K562 (cell line): ENCODE data around the gene LEO1. TPM values are rescaled to one million over a fixed set of nuclear protein-coding genes. Genes with fewer than 3 reads are reported as not detected.
A peak's percentile ranks its signal among the peaks of the same experiment; 100 is the strongest.

Experiments used
- ATF3 ChIP-seq, 2 experiments: fragments of 450-650 bp in 1 of 2; sonication (generic) in 1 of 2; formaldehyde crosslinking in 1 of 2; IDR thresholded peaks in 1 of 2; conservative IDR thresholded peaks in 1 of 2; 2 replicates each; pipeline versions ENCODE4 v1.6.1 to v1.8.1; 2016 to 2023; ENCODE audit warnings: mild to moderate bottlenecking in 2 of 2, moderate library complexity in 2 of 2, inconsistent platforms in 1 of 2, missing genetic modification reagents in 1 of 2
- BMI1 ChIP-seq: fragments of 150-350 bp; IDR thresholded peaks from 2 replicates; pipeline ENCODE4 v1.6.1; 2014; ENCODE audit warnings: low read length
- CBX1 ChIP-seq: sonication (generic); IDR thresholded peaks from 2 replicates; pipeline ENCODE4 v1.6.1; 2016; ENCODE audit warnings: antibody characterized with exemption, low read depth, mild to moderate bottlenecking
- CBX5 ChIP-seq: IDR thresholded peaks from 2 replicates; pipeline ENCODE4 v1.6.1; 2014; ENCODE audit warnings: low read depth, borderline replicate concordance
- CBX8 ChIP-seq: fragments of 200-600 bp; sonication (generic); IDR thresholded peaks from 2 replicates; pipeline ENCODE4 v1.6.1; 2012; ENCODE audit warnings: borderline replicate concordance, mixed run types, low read depth, mild to moderate bottlenecking, moderate library complexity, mixed read lengths, low read length, control low read depth, inconsistent platforms; ENCODE audit not compliant: poor library complexity, severe bottlenecking; ENCODE audit errors: extremely low read depth
- CEBPB ChIP-seq: fragments of 450-650 bp; IDR thresholded peaks from 2 replicates; pipeline ENCODE4 v1.6.1; 2016; ENCODE audit warnings: missing genetic modification characterization, missing compliant biosample characterization
- CREBBP ChIP-seq: IDR thresholded peaks from one replicate; pipeline ENCODE4 v1.6.1; 2012; ENCODE audit warnings: low read depth, mild to moderate bottlenecking, control low read depth, inconsistent platforms, low read length
- ELK3 ChIP-seq: fragments of 450-650 bp; formaldehyde crosslinking; IDR thresholded peaks from 2 replicates; pipeline ENCODE4 v1.4.0; 2020; ENCODE audit warnings: mild to moderate bottlenecking
- ETS2 ChIP-seq: IDR thresholded peaks from 2 replicates; pipeline ENCODE4 v1.6.1; 2016; ENCODE audit warnings: borderline replicate concordance, missing genetic modification characterization, mild to moderate bottlenecking, moderate library complexity, missing compliant biosample characterization; ENCODE audit not compliant: poor library complexity, severe bottlenecking
- JUNB ChIP-seq: fragments of 450-650 bp; formaldehyde crosslinking; conservative IDR thresholded peaks from 2 replicates; pipeline ENCODE4 v1.4.0; 2020; ENCODE audit warnings: mild to moderate bottlenecking
- NCOA2 ChIP-seq, 2 experiments: fragments of 450-650 bp; IDR thresholded peaks; 2 replicates each; pipeline ENCODE4 v1.6.1; 2018; ENCODE audit warnings: mild to moderate bottlenecking in 2 of 2, moderate library complexity in 1 of 2; ENCODE audit not compliant: partially characterized antibody in 2 of 2
- NFE2L1 ChIP-seq: fragments of 450-650 bp; IDR thresholded peaks from 2 replicates; pipeline ENCODE4 v1.6.1; 2016; ENCODE audit warnings: missing genetic modification characterization, low read depth, mild to moderate bottlenecking, missing compliant biosample characterization, moderate library complexity, borderline replicate concordance
- NR2F6 ChIP-seq: fragments of 450-650 bp; formaldehyde crosslinking; IDR thresholded peaks from 2 replicates; pipeline ENCODE4 v1.4.0; 2020; ENCODE audit warnings: mild to moderate bottlenecking
- POU5F1 ChIP-seq: fragments of 150-350 bp; IDR thresholded peaks from 2 replicates; pipeline ENCODE4 v1.6.1; 2014; ENCODE audit warnings: borderline replicate concordance, low read length, low read depth, mild to moderate bottlenecking; ENCODE audit not compliant: partially characterized antibody
- RFX5 ChIP-seq: IDR thresholded peaks from 2 replicates; pipeline ENCODE4 v1.6.1; 2011; ENCODE audit warnings: low read depth, mild to moderate bottlenecking, improper control_type of control experiment, low read length
- SMAD2 ChIP-seq: fragments of 150-350 bp; IDR thresholded peaks from 2 replicates; pipeline ENCODE4 v1.6.1; 2014; ENCODE audit warnings: low read depth, mild to moderate bottlenecking, low read length
- SRF ChIP-seq, 2 experiments: fragments of 250-450, 450-650 bp in 1 of 2; sonication (Bioruptor Pico) in 1 of 2; sonication (generic) in 1 of 2; formaldehyde crosslinking; IDR thresholded peaks; 2 replicates each; pipeline versions ENCODE4 v1.5.0 to v1.5.1; 2020 to 2022; ENCODE audit warnings: mild to moderate bottlenecking in 1 of 2, missing genetic modification reagents in 1 of 2
- STAT5B ChIP-seq: fragments of 250-450 bp; sonication (Bioruptor Pico); IDR thresholded peaks from 2 replicates; pipeline ENCODE4 v1.8.0; 2021; ENCODE audit warnings: mild to moderate bottlenecking, inconsistent platforms
- TRIM24 ChIP-seq, 2 experiments: fragments of 450-650 bp; IDR thresholded peaks; 2 replicates each; pipeline ENCODE4 v1.6.1; 2016
- ZBTB34 ChIP-seq: fragments of 250-450 bp; sonication (Bioruptor Pico); IDR thresholded peaks from 2 replicates; pipeline ENCODE4 v1.8.0; 2021; ENCODE audit warnings: mild to moderate bottlenecking, moderate library complexity
- ZNF239 ChIP-seq: fragments of 250-450 bp; sonication (Bioruptor Pico); IDR thresholded peaks from 2 replicates; pipeline ENCODE4 v1.4.0; 2020; ENCODE audit warnings: mild to moderate bottlenecking
- ZNF263 ChIP-seq: sonication (generic); formaldehyde crosslinking; IDR thresholded peaks from 2 replicates; pipeline ENCODE4 v1.8.0; 2022; ENCODE audit warnings: mild to moderate bottlenecking, missing genetic modification reagents, borderline replicate concordance
- ZNF79 ChIP-seq: fragments of 250-450 bp; sonication (Bioruptor Pico); IDR thresholded peaks from 2 replicates; pipeline ENCODE4 v1.4.0; 2020; ENCODE audit warnings: low read depth, mild to moderate bottlenecking, moderate library complexity
- polyA plus RNA-seq, 8 experiments: library from polyadenylated mRNA; depleted of rRNA in 4 of 8; stranded (reverse) in 5 of 8; unstranded in 3 of 8; fragments of >200 nt; fragmentation: Nextera tagmentation in 2 of 8; fragmentation: Illumina TruSeq in 1 of 8; extraction: Ambion mirVana in 2 of 8; extraction: Trizol in 1 of 8; gene quantifications; 2 replicates each; pipeline versions ENCODE4 v1.2.1 to v1.2.3, GENCODE V29; 2011 to 2014; ENCODE audit warnings: inconsistent platforms in 1 of 8, missing spikeins in 1 of 8
- total RNA-seq, 7 experiments: library from RNA; depleted of rRNA in 6 of 7; stranded (reverse); fragments of >200 nt in 6 of 7; fragmentation: Illumina TruSeq in 2 of 7; extraction: Trizol in 2 of 7; gene quantifications; 2 replicates each; pipeline versions ENCODE4 v1.2.1 to v1.2.3, GENCODE V29; 2011 to 2021; ENCODE audit warnings: low replicate concordance in 1 of 7

LEO1 gene
- total and polyA plus RNA-seq, 9 of the 15 experiments (the other 6 are each of a cell fraction or from before 2014, with no cell fraction given): 8.4 to 48.3 (median 37.9) TPM

- TF ChIP-seq RFX5 (no peak), CEBPB (tag) (peak; percentile 36; the same call in 1 of the 2 replicates), SRF (CRISPR knock-in tag; IDR thresholded peaks at IDR 0.05) (no peak), NCOA2 (IDR thresholded peaks at IDR 0.05; ENCODE audit: partially characterized antibody in 2 of 2) (no peak), POU5F1 (no peak), CBX5 (no peak), STAT5B (CRISPR knock-in tag) (no peak), BMI1 (no peak), ZBTB34 (CRISPR knock-in tag) (no peak), NFE2L1 (no peak), ETS2 (no peak), NR2F6 (no peak), ZNF239 (no peak), TRIM24 (IDR thresholded peaks at IDR 0.05) (no peak), ZNF79 (CRISPR knock-in tag) (no peak), CREBBP (no peak), ZNF263 (CRISPR knock-in tag) (no peak), JUNB (CRISPR knock-in tag) (no peak), ATF3 (IDR thresholded peaks at IDR 0.05) (peak; percentile 74), ATF3 (CRISPR knock-in tag; conservative IDR thresholded peaks at IDR 0.05) (peak; percentile 67; the same call in 1 of the 2 replicates), CBX8 (no peak), ELK3 (no peak), SMAD2 (no peak), CBX1 (no peak)
Observed at GRCh38 chr15:52019394-52020220, 48.0 kb upstream of the LEO1 start (continued).
